HG03342 (cell line): Measurements from ENCODE around the gene ZIC5.
"Not testable (repeated sequence)": the region's sequence is repeated elsewhere in the genome, so short reads cannot be mapped to it uniquely, and the experiment has no call there.

Source experiments
- ATAC-seq: cut with Tn5 transposase; IDR thresholded peaks from one replicate; pipeline ENCODE4 v1.9.1; 2021; ENCODE audit warnings: mild to moderate bottlenecking, moderate library complexity; ENCODE audit not compliant: unreplicated experiment

The ZIC5 gene

GRCh38 chr13:99961636-99962035 is 9.9 kb downstream of the ZIC5 start:
- no peak for ATAC-seq

GRCh38 chr13:99960663-99961311 is 10.8 kb downstream of the ZIC5 start:
- ATAC-seq: no peak

GRCh38 chr13:99959540-99960230 is 11.9 kb downstream of the ZIC5 start:
- ATAC-seq: no peak

GRCh38 chr13:99959127-99959539 is 12.4 kb downstream of the ZIC5 start:
- ATAC-seq: no peak

GRCh38 chr13:99958406-99959126 is 13.0 kb downstream of the ZIC5 start:
- ATAC-seq: no peak

GRCh38 chr13:99956473-99957349 is 14.9 kb downstream of the ZIC5 start:
- no peak for ATAC-seq

- ATAC-seq: no peak
These were observed 15.7 kb downstream of the ZIC5 start for GRCh38 chr13:99955747-99956472.

- no peak for ATAC-seq
These were observed 16.3 kb downstream of the ZIC5 start for GRCh38 chr13:99955107-99955746.

GRCh38 chr13:99953138-99953755 is 18.3 kb downstream of the ZIC5 start:
- ATAC-seq: no peak

- not testable (repeated sequence) for ATAC-seq
These were observed 19.9 kb downstream of the ZIC5 start for GRCh38 chr13:99951666-99952065.

GRCh38 chr13:99949679-99950413 is 21.7 kb downstream of the ZIC5 start:
- no peak for ATAC-seq

GRCh38 chr13:99948907-99949678 is 22.5 kb downstream of the ZIC5 start:
- ATAC-seq: no peak

- ATAC-seq: no peak
These were observed 23.2 kb downstream of the ZIC5 start for GRCh38 chr13:99948411-99948810.

GRCh38 chr13:99947666-99948065 is 23.9 kb downstream of the ZIC5 start:
- ATAC-seq: no peak

GRCh38 chr13:99945515-99945914 is 26.1 kb downstream of the ZIC5 start:
- not testable (repeated sequence) for ATAC-seq

GRCh38 chr13:99944606-99945005 is 27.0 kb downstream of the ZIC5 start:
- no peak for ATAC-seq

GRCh38 chr13:99944102-99944501 is 27.5 kb downstream of the ZIC5 start:
- no peak for ATAC-seq

GRCh38 chr13:99941911-99942310 is 29.7 kb downstream of the ZIC5 start:
- ATAC-seq: no peak
